22Rv1 (cell line): ENCODE data around the gene MICU1.

Experiments
- H3K27ac ChIP-seq: fragments of 450-650 bp; 2 replicates; pipeline ENCODE4 v1.5.1; 2017
- ZFX ChIP-seq: fragments of 450-650 bp; IDR thresholded peaks from 2 replicates; pipeline ENCODE4 v1.6.1; 2017; ENCODE audit warnings: antibody characterized with exemption, borderline replicate concordance
- TF ChIP-seq, protein P1 (sequence below): fragments of 450-650 bp; IDR thresholded peaks from 2 replicates; pipeline ENCODE4 v1.5.1; 2017; ENCODE audit warnings: mild to moderate bottlenecking

Gene MICU1

GRCh38 chr10:72425133-72425532, 200.7 kb downstream of the MICU1 start:
- TF ChIP-seq, protein P1, sequence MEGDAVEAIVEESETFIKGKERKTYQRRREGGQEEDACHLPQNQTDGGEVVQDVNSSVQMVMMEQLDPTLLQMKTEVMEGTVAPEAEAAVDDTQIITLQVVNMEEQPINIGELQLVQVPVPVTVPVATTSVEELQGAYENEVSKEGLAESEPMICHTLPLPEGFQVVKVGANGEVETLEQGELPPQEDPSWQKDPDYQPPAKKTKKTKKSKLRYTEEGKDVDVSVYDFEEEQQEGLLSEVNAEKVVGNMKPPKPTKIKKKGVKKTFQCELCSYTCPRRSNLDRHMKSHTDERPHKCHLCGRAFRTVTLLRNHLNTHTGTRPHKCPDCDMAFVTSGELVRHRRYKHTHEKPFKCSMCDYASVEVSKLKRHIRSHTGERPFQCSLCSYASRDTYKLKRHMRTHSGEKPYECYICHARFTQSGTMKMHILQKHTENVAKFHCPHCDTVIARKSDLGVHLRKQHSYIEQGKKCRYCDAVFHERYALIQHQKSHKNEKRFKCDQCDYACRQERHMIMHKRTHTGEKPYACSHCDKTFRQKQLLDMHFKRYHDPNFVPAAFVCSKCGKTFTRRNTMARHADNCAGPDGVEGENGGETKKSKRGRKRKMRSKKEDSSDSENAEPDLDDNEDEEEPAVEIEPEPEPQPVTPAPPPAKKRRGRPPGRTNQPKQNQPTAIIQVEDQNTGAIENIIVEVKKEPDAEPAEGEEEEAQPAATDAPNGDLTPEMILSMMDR, result no peak
- no peak for TF ChIP-seq ZFX
- H3K27ac ChIP-seq, result no peak overlapping the region

GRCh38 chr10:72424561-72424960, 201.3 kb downstream of the MICU1 start:
- H3K27ac ChIP-seq, result no peak overlapping the region
- TF ChIP-seq, protein P1, result no peak
- TF ChIP-seq ZFX, result no peak

DNA sequence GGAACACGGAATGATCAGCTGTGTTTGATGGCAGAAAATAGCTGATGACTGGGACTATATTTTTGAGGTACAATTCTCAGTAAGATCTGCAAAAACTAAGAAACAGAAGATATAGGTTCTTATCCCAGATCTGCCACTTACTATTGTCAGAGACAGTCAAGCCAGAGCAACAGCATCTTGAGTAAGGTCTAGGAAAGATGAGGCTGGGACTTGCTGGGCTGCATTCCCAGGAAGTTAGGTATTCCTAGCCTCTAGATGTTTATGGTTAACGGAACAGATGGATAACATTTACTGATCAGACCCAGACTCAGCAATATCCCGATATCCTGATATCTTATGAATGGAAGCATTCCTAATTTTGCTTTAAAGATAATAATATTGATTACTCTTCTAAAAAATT, 202.5 kb downstream of the MICU1 start:
- TF ChIP-seq, protein P1, result no peak
- TF ChIP-seq ZFX, result no peak
- H3K27ac ChIP-seq, result no peak overlapping the region

DNA sequence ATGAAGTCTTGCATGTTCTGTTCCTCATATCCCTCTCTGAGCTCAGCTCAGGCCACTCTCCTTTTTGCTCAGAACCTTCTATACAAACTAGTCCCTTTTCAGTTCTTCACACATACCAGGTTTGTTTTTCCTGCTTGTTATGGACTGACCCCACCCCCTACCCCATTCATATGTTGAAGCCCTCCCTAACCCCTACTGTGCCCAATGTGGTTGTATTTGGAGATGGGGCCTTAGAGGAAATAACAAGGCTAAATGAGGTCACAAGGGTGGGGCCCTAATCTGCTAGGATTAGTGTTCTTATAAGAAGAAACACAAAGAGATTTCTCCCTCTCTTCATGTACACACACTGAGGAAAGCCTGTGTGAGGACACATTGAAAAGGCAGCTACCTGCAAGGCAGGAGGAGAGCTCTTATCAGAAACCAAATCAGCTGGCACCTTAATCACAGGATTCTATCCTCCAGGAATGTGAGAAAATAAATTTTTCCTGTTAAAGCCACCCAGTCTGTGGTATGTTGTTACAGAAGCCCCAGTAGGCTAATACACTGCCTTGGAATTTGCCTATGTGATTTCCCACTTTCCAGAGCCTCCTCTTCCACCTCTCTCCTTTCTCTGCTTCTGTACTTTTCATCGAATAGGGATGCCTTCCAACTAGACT, 203.9 kb downstream of the MICU1 start:
- H3K27ac ChIP-seq, result no peak overlapping the region
- TF ChIP-seq, protein P1, result no peak
- no peak for TF ChIP-seq ZFX

GRCh38 chr10:72419241-72419640, 206.6 kb downstream of the MICU1 start:
- no peak overlapping the region for H3K27ac ChIP-seq
- no peak for TF ChIP-seq ZFX
- TF ChIP-seq, protein P1, result no peak

- H3K27ac ChIP-seq, result no peak overlapping the region
- TF ChIP-seq, protein P1, result no peak
- no peak for TF ChIP-seq ZFX
These were observed 207.2 kb downstream of the MICU1 start for GRCh38 chr10:72418679-72419078.

GRCh38 chr10:72417971-72418370, 207.9 kb downstream of the MICU1 start:
- TF ChIP-seq, protein P1, result no peak
- no peak for TF ChIP-seq ZFX
- H3K27ac ChIP-seq, result no peak overlapping the region
